Measurements from ENCODE around the gene ACP1. TPM values are rescaled to one million over a fixed set of nuclear protein-coding genes. Genes with fewer than 3 reads are reported as not detected.

Gene ACP1
- total and polyA plus RNA-seq, 10 of the 15 experiments (the other 5 are each of a cell fraction or from before 2014, with no cell fraction given), result 120 to 468 (median 175) TPM

GRCh38 chr2:248724-249123 lies 16.0 kb upstream of the ACP1 start:
- Histone ChIP-seq H3K27ac (ENCODE audit: control insufficient read depth, insufficient read depth) (no peak overlapping the region), H2AFZ (ENCODE audit: control insufficient read depth, low read depth, low read length) (no peak overlapping the region), H3K36me3 (ENCODE audit: control insufficient read depth in 2 of 2, insufficient read depth in 2 of 2, low read length in 1 of 2) (no peaks in the 10 kb centered on the region; a peak in 1 of 4 replicates), H4K20me1 (ENCODE audit: control insufficient read depth, insufficient read depth) (no peaks in the 10 kb centered on the region), H3K4me2 (ENCODE audit: control insufficient read depth, insufficient read depth) (no peak overlapping the region), H3K9me3 (replicated peaks; ENCODE audit: control insufficient read depth, insufficient read depth, low read length) (no peaks in the 10 kb centered on the region), H3K4me1 (ENCODE audit: control insufficient read depth, insufficient read depth, low read length) (no peaks in the 10 kb centered on the region), H3K79me2 (ENCODE audit: control insufficient read depth, insufficient read depth, low read length) (no peaks in the 10 kb centered on the region), H3K9ac (ENCODE audit: control insufficient read depth, insufficient read depth, low read length) (no peak overlapping the region), H3K27me3 (replicated peaks in 1 of 2; ENCODE audit: control insufficient read depth in 2 of 2, insufficient read depth in 2 of 2, low read length in 1 of 2) (no peaks in the 10 kb centered on the region), H3K4me3 (no peak overlapping the region)
- WGBS (ENCODE audit: insufficient coverage, insufficient replicate concordance, low lambda C conversion rate, missing lambda C conversion rate), result 88% methylated on average over 2 of the region's 2 CpGs
- ATAC-seq, result no peak
- DNase-seq (ENCODE audit: low read depth, low spot score), result no peak
- FAIRE-seq, result no peak
- ChIA-PET SMC1A (ENCODE audit: uncharacterized antibody, unreplicated experiment) (no interaction called here), POLR2A (no interaction called here), CTCF (interaction anchor here (0.9 to 3.1 kb wide), 4 partner anchors 10 to 42 kb away, joined by 3 to 22 read pairs (median 4); no protein-coding TSS in a partner anchor), RAD21 (ENCODE audit: unreplicated experiment) (no interaction called here)
- in situ Hi-C loops (cut with MboI) (loop anchor here (10.0 kb wide), 1 partner anchor 386 kb away; no protein-coding TSS in a partner anchor), intact Hi-C loops (cut with micrococcal nuclease; ENCODE audit: unreplicated experiment) (loop anchor here (5.0 kb wide), 1 partner anchor 1299 kb away; no protein-coding TSS in a partner anchor)
- TF ChIP-seq RAD51 (IDR thresholded peaks at IDR 0.05) (no peak), CREM (IDR thresholded peaks at IDR 0.05; ENCODE audit: low read depth) (no peak), PAX8 (IDR thresholded peaks at IDR 0.05) (no peak), IRF3 (IDR thresholded peaks at IDR 0.05) (no peak), KDM1A (IDR thresholded peaks at IDR 0.05; ENCODE audit: borderline replicate concordance) (no peak), TARDBP (IDR thresholded peaks at IDR 0.05; ENCODE audit: borderline replicate concordance) (no peak)
- BruUV-seq (replicated peaks), result no TSS peak

GRCh38 chr2:249538-250042 lies 15.2 kb upstream of the ACP1 start:
- POLR2A ChIA-PET, result no interaction called here
- intact Hi-C loops (cut with micrococcal nuclease; ENCODE audit: unreplicated experiment), result loop anchor here (5.0 kb wide), 1 partner anchor 1298 kb away; no protein-coding TSS in a partner anchor
- in situ Hi-C loops (cut with MboI), result loop anchor here (10.0 kb wide), 1 partner anchor 385 kb away; no protein-coding TSS in a partner anchor
- TF ChIP-seq NFIC (IDR thresholded peaks at IDR 0.05; ENCODE audit: low read depth, low read length) (no peak), BCL11A (IDR thresholded peaks at IDR 0.05; ENCODE audit: low read depth, low read length) (no peak), NFYB (IDR thresholded peaks at IDR 0.05; ENCODE audit: insufficient read depth, low read depth, low read length) (no peak), ATF7 (IDR thresholded peaks at IDR 0.05; ENCODE audit: low read depth) (no peak), HDAC2 (IDR thresholded peaks at IDR 0.05) (no peak), WRNIP1 (IDR thresholded peaks at IDR 0.05; ENCODE audit: borderline replicate concordance, low read depth, low read length) (no peak), RAD21 (IDR thresholded peaks at IDR 0.05; ENCODE audit: insufficient read depth, low read depth, low read length) (no peak), EP300 (IDR thresholded peaks at IDR 0.05; ENCODE audit: borderline replicate concordance in 1 of 2, control insufficient read depth in 1 of 2, low read depth in 2 of 2, low read length in 2 of 2) (no peak), GATAD2B (conservative IDR thresholded peaks at IDR 0.05; ENCODE audit: low read depth) (no peak), BCLAF1 (IDR thresholded peaks at IDR 0.05) (no peak)

More at GRCh38 chr2:249538-250042, 15.2 kb upstream of the ACP1 start:
- Histone ChIP-seq H3K4me3 (no peak overlapping the region), H3K9ac (ENCODE audit: control insufficient read depth, insufficient read depth, low read length) (no peak overlapping the region), H3K79me2 (ENCODE audit: control insufficient read depth, insufficient read depth, low read length) (no peaks in the 10 kb centered on the region), H3K9me3 (replicated peaks; ENCODE audit: control insufficient read depth, insufficient read depth, low read length) (no peaks in the 10 kb centered on the region), H3K4me2 (ENCODE audit: control insufficient read depth, insufficient read depth) (no peak overlapping the region), H3K27ac (ENCODE audit: control insufficient read depth, insufficient read depth) (no peak overlapping the region), H2AFZ (ENCODE audit: control insufficient read depth, low read depth, low read length) (no peak overlapping the region), H3K36me3 (ENCODE audit: control insufficient read depth in 2 of 2, insufficient read depth in 2 of 2, low read length in 1 of 2) (no peaks in the 10 kb centered on the region; a peak in 1 of 4 replicates), H4K20me1 (ENCODE audit: control insufficient read depth, insufficient read depth) (no peaks in the 10 kb centered on the region), H3K27me3 (replicated peaks in 1 of 2; ENCODE audit: control insufficient read depth in 2 of 2, insufficient read depth in 2 of 2, low read length in 1 of 2) (no peaks in the 10 kb centered on the region), H3K4me1 (ENCODE audit: control insufficient read depth, insufficient read depth, low read length) (no peaks in the 10 kb centered on the region)
- no peak for FAIRE-seq
- ATAC-seq, result no peak
- 92% methylated on average over 15 of the region's 15 CpGs for WGBS (ENCODE audit: insufficient coverage, insufficient replicate concordance, low lambda C conversion rate, missing lambda C conversion rate)
- DNase-seq (ENCODE audit: low read depth, low spot score), result no peak
- no TSS peak for BruUV-seq (replicated peaks)
- ChIA-PET RAD21 (ENCODE audit: unreplicated experiment) (no interaction called here), CTCF (interaction anchor here (1.3 kb wide), 1 partner anchor 16 kb away, joined by 4 read pairs; no protein-coding TSS in a partner anchor), SMC1A (ENCODE audit: uncharacterized antibody, unreplicated experiment) (no interaction called here)
